HEK293 (cell line): ENCODE data around the gene RAP2B.

ENCODE experiments used
- CTCF ChIA-PET: fragments of 350-600 bp; formaldehyde crosslinking; extraction: SDS; loops from one replicate; lab custom pipeline; 2021; ENCODE audit warnings: antibody characterized with exemption; lab: Yijun Ruan, JAX
- POLR2A ChIA-PET: fragments of 300-600 bp; formaldehyde crosslinking; extraction: SDS; loops from one replicate; lab custom pipeline; 2020; ENCODE audit warnings: antibody characterized with exemption, inconsistent platforms; lab: Yijun Ruan, JAX
- H3K27ac ChIP-seq: fragments of 200-500 bp; sonication (Bioruptor generic); 2 replicates; pipeline ENCODE4 v1.5.1; 2014; ENCODE audit warnings: low read depth, low read length, control low read depth, inconsistent platforms; ENCODE audit errors: extremely low read depth
- H3K36me3 ChIP-seq, 2 experiments: fragments of 200-500 bp in 1 of 2; sonication (Bioruptor generic) in 1 of 2; 1 replicate in 1 of 2; 2 replicates in 1 of 2; pipeline ENCODE4 v1.5.1; 2014 to 2017; ENCODE audit warnings: inconsistent platforms in 2 of 2, low read length in 2 of 2; ENCODE audit not compliant: control insufficient read depth in 2 of 2, insufficient read depth in 1 of 2
- H3K4me1 ChIP-seq: fragments of 200-500 bp; sonication (Bioruptor generic); 2 replicates; pipeline ENCODE4 v1.5.1; 2014; ENCODE audit warnings: mild to moderate bottlenecking, low read length, inconsistent platforms; ENCODE audit not compliant: control insufficient read depth, insufficient read depth
- H3K4me3 ChIP-seq: 2 replicates; pipeline ENCODE4 v1.5.1; 2011; ENCODE audit warnings: low read depth, mild to moderate bottlenecking, control low read depth, low read length, moderate library complexity
- H3K9me3 ChIP-seq: fragments of 200-500 bp; sonication (Bioruptor generic); 2 replicates; pipeline ENCODE4 v1.5.1; 2014; ENCODE audit warnings: low read depth, low read length, inconsistent platforms; ENCODE audit not compliant: control insufficient read depth, insufficient read depth
- CTCF ChIP-seq: fragments of 450-650 bp; formaldehyde crosslinking; IDR thresholded peaks from 2 replicates; pipeline ENCODE4 v1.5.1; 2016; ENCODE audit warnings: missing biosample characterization, missing genetic modification characterization
- GLI2 ChIP-seq: fragments of 450-650 bp; formaldehyde crosslinking; IDR thresholded peaks from 2 replicates; pipeline ENCODE4; 2017; ENCODE audit warnings: missing biosample characterization, missing genetic modification characterization, low read depth, borderline replicate concordance
- PRDM4 ChIP-seq: fragments of 450-650 bp; formaldehyde crosslinking; IDR thresholded peaks from 2 replicates; pipeline ENCODE4 v1.5.1; 2017; ENCODE audit warnings: missing biosample characterization, missing genetic modification characterization
- ZNF140 ChIP-seq: fragments of 450-650 bp; formaldehyde crosslinking; IDR thresholded peaks from 2 replicates; pipeline ENCODE4 v1.5.1; 2016; ENCODE audit warnings: missing biosample characterization, missing genetic modification characterization
- ZNF280C ChIP-seq: fragments of 450-650 bp; formaldehyde crosslinking; IDR thresholded peaks from 2 replicates; pipeline ENCODE4 v1.5.1; 2016; ENCODE audit warnings: missing biosample characterization, missing genetic modification characterization
- ZNF335 ChIP-seq: fragments of 450-650 bp; formaldehyde crosslinking; conservative IDR thresholded peaks from 2 replicates; pipeline ENCODE4 v1.5.1; 2016; ENCODE audit warnings: missing biosample characterization, missing genetic modification characterization
- ZNF366 ChIP-seq: fragments of 450-650 bp; formaldehyde crosslinking; conservative IDR thresholded peaks from 2 replicates; pipeline ENCODE4 v1.5.1; 2016; ENCODE audit warnings: missing biosample characterization, missing genetic modification characterization
- ZNF510 ChIP-seq: fragments of 450-650 bp; formaldehyde crosslinking; IDR thresholded peaks from 2 replicates; pipeline ENCODE4 v1.5.1; 2018; ENCODE audit warnings: mild to moderate bottlenecking, missing genetic modification characterization, missing biosample characterization; ENCODE audit not compliant: insufficient replicate concordance
- ZNF585B ChIP-seq: fragments of 450-650 bp; formaldehyde crosslinking; IDR thresholded peaks from 2 replicates; pipeline ENCODE4 v1.5.1; 2016; ENCODE audit warnings: missing biosample characterization, missing genetic modification characterization
- ZNF623 ChIP-seq: fragments of 450-650 bp; formaldehyde crosslinking; IDR thresholded peaks from 2 replicates; pipeline ENCODE4 v1.5.1; 2016; ENCODE audit warnings: missing biosample characterization, missing genetic modification characterization

Gene RAP2B

GRCh38 chr3:153172796-153173757, 11.1 kb downstream of the RAP2B start:
- POLR2A ChIA-PET, result interaction anchor here (0.6 to 1.1 kb wide), 2 partner anchors 12 to 131 kb away, joined by 3 to 6 read pairs; no protein-coding TSS in a partner anchor
- H3K36me3 ChIP-seq, result no peaks in the 10 kb centered on the region
- CTCF ChIA-PET, result interaction anchor here (0.6 to 1.3 kb wide), 3 partner anchors 13 to 149 kb away, joined by 3 read pairs; no protein-coding TSS in a partner anchor
- H3K4me1 ChIP-seq, result no peaks in the 10 kb centered on the region
- no peak overlapping the region for H3K27ac ChIP-seq
- no peak overlapping the region for H3K4me3 ChIP-seq
- H3K9me3 ChIP-seq, result no peaks in the 10 kb centered on the region
- TF ChIP-seq ZNF510 (peak; percentile 36), ZNF585B (tag by site-specific recombination) (no peak)

GRCh38 chr3:153173758-153174516, 11.9 kb downstream of the RAP2B start:
- CTCF ChIA-PET, result interaction anchor here (1.3 kb wide), 1 partner anchor 128 kb away, joined by 3 read pairs; no protein-coding TSS in a partner anchor
- POLR2A ChIA-PET, result interaction anchor here (0.6 kb wide), 1 partner anchor 132 kb away, joined by 3 read pairs; no protein-coding TSS in a partner anchor
- Histone ChIP-seq H3K9me3 (no peaks in the 10 kb centered on the region), H3K4me1 (no peaks in the 10 kb centered on the region), H3K4me3 (no peak overlapping the region), H3K27ac (no peak overlapping the region), H3K36me3 (no peaks in the 10 kb centered on the region)
- TF ChIP-seq ZNF335 (tag by site-specific recombination) (no peak), GLI2 (no peak), CTCF (tag by site-specific recombination) (0 out of 2 replicates have a peak, but pooled peaks have one; percentile 13)

- Histone ChIP-seq H3K4me3 (no peak overlapping the region), H3K27ac (no peak overlapping the region), H3K9me3 (no peaks in the 10 kb centered on the region), H3K36me3 (no peaks in the 10 kb centered on the region), H3K4me1 (no peaks in the 10 kb centered on the region)
- TF ChIP-seq ZNF140 (tag by site-specific recombination) (no peak), PRDM4 (tag by site-specific recombination) (no peak), ZNF623 (tag by site-specific recombination) (no peak), ZNF366 (no peak), ZNF280C (tag by site-specific recombination) (no peak)
- POLR2A ChIA-PET, result no interaction called here
- CTCF ChIA-PET, result interaction anchor here (1.0 kb wide), 1 partner anchor 11 kb away, joined by 4 read pairs; no protein-coding TSS in a partner anchor
These were observed 14.2 kb downstream of the RAP2B start for GRCh38 chr3:153176197-153176596.
